ENCODE results near the gene ASB13. TPM values are rescaled to one million over a fixed set of nuclear protein-coding genes. Genes with fewer than 3 reads are reported as not detected.

Gene ASB13
- total and polyA plus RNA-seq, 2 donors (not counting 1 experiment from before 2014, with no cell fraction given), result 2.5 to 4.4 TPM

- 94% methylated on average over 10 of the region's 10 CpGs for WGBS (ENCODE audit: insufficient coverage)
- H3K9ac ChIP-seq (ENCODE audit: low read length), result no peak overlapping the region
Measured at GRCh38 chr10:5631936-5632335, 34.5 kb downstream of the ASB13 start.

DNA sequence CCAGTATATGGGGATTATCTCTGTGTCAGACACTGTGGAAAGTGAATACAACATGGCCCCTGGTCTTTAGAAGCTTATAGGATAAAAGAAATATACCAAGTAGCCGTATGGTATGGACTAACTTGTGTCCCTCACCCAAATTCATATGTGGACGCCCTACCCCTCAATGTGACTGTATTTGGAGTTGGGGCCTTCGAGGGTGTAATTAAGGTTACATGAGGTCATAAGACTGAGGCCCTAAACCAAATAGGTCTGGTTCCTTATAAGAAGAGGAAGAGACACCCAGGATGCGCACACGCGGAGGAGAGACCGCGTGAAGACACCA lies 36.3 kb downstream of the ASB13 start:
- POLR2A ChIA-PET, result interaction anchor here (0.5 to 0.6 kb wide), 3 partner anchors 28 to 773 kb away, joined by 3 to 7 read pairs (median 5); partner anchors contain the start of gene IL2RA

More at GRCh38 chr10:5631936-5632335, 34.5 kb downstream of the ASB13 start:
- TF ChIP-seq EZH2 (IDR thresholded peaks at IDR 0.05; ENCODE audit: borderline replicate concordance, insufficient read depth, low read depth, low read length, poor library complexity, severe bottlenecking), result no peak
- TF ChIP-seq, protein P1, sequence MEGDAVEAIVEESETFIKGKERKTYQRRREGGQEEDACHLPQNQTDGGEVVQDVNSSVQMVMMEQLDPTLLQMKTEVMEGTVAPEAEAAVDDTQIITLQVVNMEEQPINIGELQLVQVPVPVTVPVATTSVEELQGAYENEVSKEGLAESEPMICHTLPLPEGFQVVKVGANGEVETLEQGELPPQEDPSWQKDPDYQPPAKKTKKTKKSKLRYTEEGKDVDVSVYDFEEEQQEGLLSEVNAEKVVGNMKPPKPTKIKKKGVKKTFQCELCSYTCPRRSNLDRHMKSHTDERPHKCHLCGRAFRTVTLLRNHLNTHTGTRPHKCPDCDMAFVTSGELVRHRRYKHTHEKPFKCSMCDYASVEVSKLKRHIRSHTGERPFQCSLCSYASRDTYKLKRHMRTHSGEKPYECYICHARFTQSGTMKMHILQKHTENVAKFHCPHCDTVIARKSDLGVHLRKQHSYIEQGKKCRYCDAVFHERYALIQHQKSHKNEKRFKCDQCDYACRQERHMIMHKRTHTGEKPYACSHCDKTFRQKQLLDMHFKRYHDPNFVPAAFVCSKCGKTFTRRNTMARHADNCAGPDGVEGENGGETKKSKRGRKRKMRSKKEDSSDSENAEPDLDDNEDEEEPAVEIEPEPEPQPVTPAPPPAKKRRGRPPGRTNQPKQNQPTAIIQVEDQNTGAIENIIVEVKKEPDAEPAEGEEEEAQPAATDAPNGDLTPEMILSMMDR (IDR thresholded peaks at IDR 0.05), result no peak
- peaks cover 5% of the 10 kb centered on the region for H3K27me3 Mint-ChIP-seq
- CTCF ChIA-PET, result interaction anchor here (0.8 to 18.1 kb wide), 4 partner anchors 9 to 246 kb away, joined by 3 to 659 read pairs (median 12); no protein-coding TSS in a partner anchor
- Histone ChIP-seq H2AFZ (ENCODE audit: insufficient read depth, low read depth, low read length, poor library complexity, severe bottlenecking) (no peak overlapping the region), H3K4me2 (replicated peaks; ENCODE audit: low read depth, low read length, poor library complexity, severe bottlenecking) (no peak overlapping the region), H3K27ac (ENCODE audit: low read length in 2 of 2) (no peak overlapping the region), H3K79me2 (ENCODE audit: control insufficient read depth, insufficient read depth, low read length) (no peaks in the 10 kb centered on the region), H3K4me3 (ENCODE audit: control extremely low read depth in 1 of 5, extremely low read depth in 1 of 5, insufficient read depth in 1 of 5, low read depth in 2 of 5, low read length in 4 of 5) (no peak overlapping the region), H3K36me3 (replicated peaks in 1 of 2; ENCODE audit: control extremely low read depth in 1 of 2, control insufficient read depth in 1 of 2, extremely low read depth in 1 of 2, insufficient read depth in 2 of 2, low read length in 1 of 2) (no peaks in the 10 kb centered on the region), H4K20me1 (ENCODE audit: control insufficient read depth, insufficient read depth, low read length, poor library complexity, severe bottlenecking) (no peaks in the 10 kb centered on the region), H3K9me3 (ENCODE audit: control extremely low read depth in 1 of 3, control insufficient read depth in 2 of 3, insufficient read depth in 1 of 3, low read length in 2 of 3) (no peaks in the 10 kb centered on the region), H3K4me1 (ENCODE audit: control insufficient read depth in 2 of 2, insufficient read depth in 2 of 2, low read length in 2 of 2) (peaks cover 7 to 13% of the 10 kb centered on the region in 2 donors), H3K27me3 (replicated peaks in 1 of 4; ENCODE audit: control extremely low read depth in 1 of 4, control insufficient read depth in 3 of 4, insufficient read depth in 4 of 4, low read length in 3 of 4) (peaks cover 0 to 11% (median 5%) of the 10 kb centered on the region in 4 experiments)
- POLR2A ChIA-PET, result no interaction called here
- intact Hi-C loops (cut with micrococcal nuclease), result loop anchor here (10.0 kb wide), 1 partner anchor 93 kb away; no protein-coding TSS in a partner anchor
- peaks cover 10% of the 10 kb centered on the region for H3K4me1 Mint-ChIP-seq
- no peak for ATAC-seq (ENCODE audit: low read depth)
- no peak overlapping the region for H3K27ac Mint-ChIP-seq
- no peaks in the 10 kb centered on the region for H3K9me3 Mint-ChIP-seq (ENCODE audit: insufficient read depth)
- no peak overlapping the region for H3K4me3 Mint-ChIP-seq
- no peak for DNase-seq

More for the DNA sequence above, 36.3 kb downstream of the ASB13 start:
- TF ChIP-seq EZH2 (IDR thresholded peaks at IDR 0.05; ENCODE audit: borderline replicate concordance, insufficient read depth, low read depth, low read length, poor library complexity, severe bottlenecking), result no peak
- TF ChIP-seq, protein P1 (IDR thresholded peaks at IDR 0.05), result peak; percentile 54
- Histone ChIP-seq H3K4me1 (ENCODE audit: control insufficient read depth in 2 of 2, insufficient read depth in 2 of 2, low read length in 2 of 2) (peaks cover 7 to 13% of the 10 kb centered on the region in 2 donors), H3K79me2 (ENCODE audit: control insufficient read depth, insufficient read depth, low read length) (no peaks in the 10 kb centered on the region), H3K27ac (ENCODE audit: low read length in 2 of 2) (no peak overlapping the region), H3K36me3 (replicated peaks in 1 of 2; ENCODE audit: control extremely low read depth in 1 of 2, control insufficient read depth in 1 of 2, extremely low read depth in 1 of 2, insufficient read depth in 2 of 2, low read length in 1 of 2) (no peaks in the 10 kb centered on the region), H3K9me3 (ENCODE audit: control extremely low read depth in 1 of 3, control insufficient read depth in 2 of 3, insufficient read depth in 1 of 3, low read length in 2 of 3) (no peaks in the 10 kb centered on the region), H3K9ac (ENCODE audit: low read length) (no peak overlapping the region), H3K4me3 (ENCODE audit: control extremely low read depth in 1 of 5, extremely low read depth in 1 of 5, insufficient read depth in 1 of 5, low read depth in 2 of 5, low read length in 4 of 5) (no peak overlapping the region), H2AFZ (ENCODE audit: insufficient read depth, low read depth, low read length, poor library complexity, severe bottlenecking) (no peak overlapping the region), H4K20me1 (ENCODE audit: control insufficient read depth, insufficient read depth, low read length, poor library complexity, severe bottlenecking) (no peaks in the 10 kb centered on the region), H3K4me2 (replicated peaks; ENCODE audit: low read depth, low read length, poor library complexity, severe bottlenecking) (no peak overlapping the region), H3K27me3 (replicated peaks in 1 of 4; ENCODE audit: control extremely low read depth in 1 of 4, control insufficient read depth in 3 of 4, insufficient read depth in 4 of 4, low read length in 3 of 4) (peaks cover 0 to 11% (median 5%) of the 10 kb centered on the region in 4 experiments)
- DNase-seq, result no peak
- no peaks in the 10 kb centered on the region for H3K9me3 Mint-ChIP-seq (ENCODE audit: insufficient read depth)
- intact Hi-C loops (cut with micrococcal nuclease), result loop anchor here (1.0 to 10.0 kb wide), 2 partner anchors 95 to 243 kb away; no protein-coding TSS in a partner anchor
- H3K4me3 Mint-ChIP-seq, result no peak overlapping the region
- H3K27me3 Mint-ChIP-seq, result peaks cover 5% of the 10 kb centered on the region
- peaks cover 10% of the 10 kb centered on the region for H3K4me1 Mint-ChIP-seq
- CTCF ChIA-PET, result interaction anchor here (0.7 to 18.1 kb wide), 27 partner anchors 9 to 1707 kb away, joined by 3 to 659 read pairs (median 5); partner anchors contain the start of gene TASOR2
- H3K27ac Mint-ChIP-seq, result no peak overlapping the region
- no peak for ATAC-seq (ENCODE audit: low read depth)
- no CpG with 5 or more reads among the region's 8 CpGs for WGBS (ENCODE audit: insufficient coverage)
